ENCODE measurements around the gene ZNF343.

DNA sequence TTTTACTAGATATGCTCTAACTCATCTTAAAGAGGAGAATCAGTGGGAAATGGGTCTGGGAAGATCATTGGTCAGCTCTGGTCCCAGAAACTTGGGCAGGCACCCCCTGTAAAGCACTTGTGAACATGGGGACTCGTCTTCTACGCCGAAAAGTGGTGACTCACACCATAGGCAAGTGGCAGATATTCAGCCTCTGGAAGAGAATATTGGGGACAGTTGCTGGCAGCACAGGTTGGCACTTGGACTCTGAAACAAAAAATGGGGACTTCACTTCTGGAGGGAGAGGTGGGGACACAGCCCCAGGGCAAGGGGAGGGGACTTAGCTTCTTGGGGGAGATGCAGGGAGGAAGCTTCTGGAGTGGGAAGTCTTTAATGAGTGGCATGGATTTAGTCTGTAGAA, 11.9 kb upstream of the ZNF343 start:
- TF ChIP-seq, protein P1, sequence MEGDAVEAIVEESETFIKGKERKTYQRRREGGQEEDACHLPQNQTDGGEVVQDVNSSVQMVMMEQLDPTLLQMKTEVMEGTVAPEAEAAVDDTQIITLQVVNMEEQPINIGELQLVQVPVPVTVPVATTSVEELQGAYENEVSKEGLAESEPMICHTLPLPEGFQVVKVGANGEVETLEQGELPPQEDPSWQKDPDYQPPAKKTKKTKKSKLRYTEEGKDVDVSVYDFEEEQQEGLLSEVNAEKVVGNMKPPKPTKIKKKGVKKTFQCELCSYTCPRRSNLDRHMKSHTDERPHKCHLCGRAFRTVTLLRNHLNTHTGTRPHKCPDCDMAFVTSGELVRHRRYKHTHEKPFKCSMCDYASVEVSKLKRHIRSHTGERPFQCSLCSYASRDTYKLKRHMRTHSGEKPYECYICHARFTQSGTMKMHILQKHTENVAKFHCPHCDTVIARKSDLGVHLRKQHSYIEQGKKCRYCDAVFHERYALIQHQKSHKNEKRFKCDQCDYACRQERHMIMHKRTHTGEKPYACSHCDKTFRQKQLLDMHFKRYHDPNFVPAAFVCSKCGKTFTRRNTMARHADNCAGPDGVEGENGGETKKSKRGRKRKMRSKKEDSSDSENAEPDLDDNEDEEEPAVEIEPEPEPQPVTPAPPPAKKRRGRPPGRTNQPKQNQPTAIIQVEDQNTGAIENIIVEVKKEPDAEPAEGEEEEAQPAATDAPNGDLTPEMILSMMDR (IDR thresholded peaks at IDR 0.05): no peak
- TF ChIP-seq POLR2AphosphoS5 (IDR thresholded peaks at IDR 0.05) (no peak), EP300 (IDR thresholded peaks at IDR 0.05) (no peak), POLR2A (IDR thresholded peaks at IDR 0.05) (no peak)
